ENCODE results near the gene TGFB1.

- TF ChIP-seq EZH2 (IDR thresholded peaks at IDR 0.05; ENCODE audit: borderline replicate concordance, low read length): no peak
- TF ChIP-seq, protein P1, sequence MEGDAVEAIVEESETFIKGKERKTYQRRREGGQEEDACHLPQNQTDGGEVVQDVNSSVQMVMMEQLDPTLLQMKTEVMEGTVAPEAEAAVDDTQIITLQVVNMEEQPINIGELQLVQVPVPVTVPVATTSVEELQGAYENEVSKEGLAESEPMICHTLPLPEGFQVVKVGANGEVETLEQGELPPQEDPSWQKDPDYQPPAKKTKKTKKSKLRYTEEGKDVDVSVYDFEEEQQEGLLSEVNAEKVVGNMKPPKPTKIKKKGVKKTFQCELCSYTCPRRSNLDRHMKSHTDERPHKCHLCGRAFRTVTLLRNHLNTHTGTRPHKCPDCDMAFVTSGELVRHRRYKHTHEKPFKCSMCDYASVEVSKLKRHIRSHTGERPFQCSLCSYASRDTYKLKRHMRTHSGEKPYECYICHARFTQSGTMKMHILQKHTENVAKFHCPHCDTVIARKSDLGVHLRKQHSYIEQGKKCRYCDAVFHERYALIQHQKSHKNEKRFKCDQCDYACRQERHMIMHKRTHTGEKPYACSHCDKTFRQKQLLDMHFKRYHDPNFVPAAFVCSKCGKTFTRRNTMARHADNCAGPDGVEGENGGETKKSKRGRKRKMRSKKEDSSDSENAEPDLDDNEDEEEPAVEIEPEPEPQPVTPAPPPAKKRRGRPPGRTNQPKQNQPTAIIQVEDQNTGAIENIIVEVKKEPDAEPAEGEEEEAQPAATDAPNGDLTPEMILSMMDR (conservative IDR thresholded peaks at IDR 0.05 in 1 of 2, IDR thresholded peaks at IDR 0.05 in 1 of 2; ENCODE audit: extremely low read depth in 1 of 2, insufficient read depth in 1 of 2, low read depth in 1 of 2, low read length in 2 of 2): no peak
These were observed 55.3 kb downstream of the TGFB1 start for GRCh38 chr19:41298348-41298964.
